OCI-M2 (cell line): Measurements from ENCODE around the gene SGSH.
"Not testable (repeated sequence)": the region's sequence is repeated elsewhere in the genome, so short reads cannot be mapped to it uniquely, and the experiment has no call there.

ENCODE experiments used
- DNase-seq: peaks from one replicate; lab custom pipeline; 2025; ENCODE audit not compliant: unreplicated experiment; lab: John Stamatoyannopoulos, UW

Gene SGSH

DNA sequence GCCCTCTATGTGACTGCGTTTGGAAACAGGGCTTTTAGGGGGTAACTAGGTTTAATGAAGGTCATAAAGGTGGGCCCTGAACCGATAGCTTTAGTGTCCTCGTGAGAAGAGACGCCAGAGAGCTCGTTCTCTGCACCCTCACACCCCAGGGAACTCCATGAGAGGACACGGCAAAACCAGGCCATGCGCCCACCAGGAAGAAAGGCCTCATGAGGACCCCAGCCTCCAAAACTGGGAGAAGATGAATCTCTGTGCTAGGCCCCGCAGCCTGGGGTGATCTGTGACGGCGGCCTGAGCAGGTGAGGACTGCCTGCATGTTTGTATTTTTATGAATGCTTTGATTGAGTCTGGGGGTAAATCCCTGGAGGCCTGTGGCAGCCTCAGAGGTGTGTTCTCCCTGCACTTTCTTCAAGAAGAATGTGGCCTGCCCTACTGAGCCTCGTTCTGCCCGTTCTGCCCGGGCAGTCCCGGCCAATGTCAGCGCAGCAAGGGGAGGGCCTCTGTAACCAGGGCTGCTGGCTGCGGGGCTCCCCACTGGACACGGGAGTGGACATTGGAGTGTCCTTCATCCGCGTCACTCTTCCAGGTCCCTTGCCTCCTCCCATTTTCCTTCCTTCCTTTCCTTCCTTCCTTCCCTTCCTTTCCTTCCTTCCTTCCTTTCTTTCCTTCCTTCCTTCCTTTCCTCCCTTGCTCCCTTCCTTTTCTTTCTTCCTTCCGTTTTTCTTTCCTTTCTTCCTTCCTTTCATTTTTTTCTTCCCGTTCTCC lies 33.7 kb upstream of the SGSH start:
- DNase-seq: no peak

DNA sequence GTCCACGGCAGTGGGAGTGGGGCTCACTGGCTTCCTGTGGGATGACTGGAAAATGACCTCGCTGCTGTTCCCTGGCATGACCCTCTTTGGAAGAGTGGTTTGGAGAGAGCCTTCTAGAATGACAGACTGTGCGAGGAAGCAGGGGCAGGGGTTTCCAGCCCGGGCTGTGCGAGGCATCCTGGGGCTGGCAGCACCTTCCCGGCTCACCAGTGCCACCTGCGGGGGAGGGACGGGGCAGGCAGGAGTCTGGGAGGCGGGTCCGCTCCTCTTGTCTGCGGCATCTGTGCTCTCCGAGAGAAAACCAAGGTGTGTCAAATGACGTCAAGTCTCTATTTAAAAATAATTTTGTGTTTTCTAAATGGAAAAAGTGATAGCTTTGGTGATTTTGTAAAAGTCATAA lies 32.7 kb upstream of the SGSH start:
- DNase-seq: no peak

GRCh38 chr17:80251966-80252365 lies 31.8 kb upstream of the SGSH start:
- no peak for DNase-seq

DNA sequence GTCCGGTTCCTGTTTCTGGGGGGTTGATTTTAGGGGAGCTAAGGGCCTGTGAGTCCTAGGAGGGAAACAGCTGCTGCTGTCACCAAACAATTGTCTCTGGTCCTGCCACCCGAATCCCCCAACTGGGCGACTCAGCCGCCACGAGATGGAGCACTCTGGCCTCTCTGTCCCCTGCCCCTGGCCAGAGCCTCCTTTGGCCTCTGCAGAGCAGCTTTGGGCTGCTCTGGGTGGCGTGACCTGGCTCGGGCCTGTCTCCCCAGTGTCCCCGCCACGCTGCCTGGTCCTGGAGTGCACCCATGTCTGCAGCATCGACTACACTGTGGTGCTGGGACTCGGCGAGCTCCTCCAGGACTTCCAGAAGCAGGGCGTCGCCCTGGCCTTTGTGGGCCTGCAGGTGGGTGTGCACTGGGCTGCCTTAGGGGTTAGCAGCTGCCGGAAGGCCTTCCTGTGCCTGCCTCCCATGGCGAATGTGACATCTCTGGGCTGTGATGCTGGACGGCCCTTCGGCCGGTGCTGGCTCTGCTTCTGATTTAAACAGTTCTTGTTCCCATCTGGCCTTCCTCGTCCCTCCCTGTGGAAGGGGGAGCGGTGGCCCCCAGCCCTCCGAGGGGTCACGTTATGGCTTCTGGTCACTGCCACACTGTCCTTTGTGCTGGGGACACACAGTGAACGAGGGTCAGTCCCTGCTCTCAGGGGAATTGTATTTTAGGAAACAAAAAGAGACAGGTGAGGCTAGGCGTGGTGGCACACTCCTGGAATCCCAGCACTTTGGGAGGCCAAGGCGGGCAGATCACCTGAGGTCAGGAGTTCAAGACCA lies 29.0 kb upstream of the SGSH start:
- no peak for DNase-seq

DNA sequence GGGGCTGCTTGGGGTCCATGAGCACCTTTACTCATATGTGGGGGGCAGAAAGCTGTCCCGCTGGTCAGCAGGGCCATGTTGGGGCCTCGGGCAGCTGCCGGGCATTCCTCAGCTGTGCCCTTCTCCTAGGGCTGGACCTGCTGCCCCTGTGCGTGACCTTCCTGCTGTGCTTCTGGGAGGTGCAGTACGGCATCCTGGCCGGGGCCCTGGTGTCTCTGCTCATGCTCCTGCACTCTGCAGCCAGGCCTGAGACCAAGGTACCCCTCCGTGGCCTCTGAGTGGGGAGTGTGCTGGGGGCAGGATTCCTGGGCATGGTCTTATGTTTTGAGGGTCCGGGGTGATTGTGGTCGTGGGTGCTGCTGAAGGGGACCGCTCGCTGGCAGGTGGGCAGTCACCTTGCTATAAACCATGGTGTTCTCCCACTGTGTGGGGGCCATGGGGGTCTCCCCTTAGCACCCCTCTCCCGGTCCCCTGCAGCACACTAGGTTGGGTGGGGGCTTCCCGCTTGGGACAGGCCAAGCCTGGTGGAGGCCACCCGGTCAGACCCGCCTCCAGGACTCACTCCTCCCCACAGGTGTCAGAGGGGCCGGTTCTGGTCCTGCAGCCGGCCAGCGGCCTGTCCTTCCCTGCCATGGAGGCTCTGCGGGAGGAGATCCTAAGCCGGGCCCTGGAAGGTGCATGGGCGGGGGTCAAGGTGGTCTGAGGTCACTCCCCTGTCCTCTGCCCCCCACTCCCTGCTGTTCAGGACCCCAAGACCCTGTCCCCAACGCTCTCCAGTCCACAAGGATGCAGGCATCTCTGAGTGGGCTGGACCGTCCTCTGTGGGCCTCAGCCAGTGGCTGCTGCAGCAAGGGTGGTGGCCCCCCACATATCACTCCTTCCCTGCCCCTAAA lies 28.1 kb upstream of the SGSH start:
- DNase-seq: no peak

GRCh38 chr17:80247561-80247960 lies 27.4 kb upstream of the SGSH start:
- DNase-seq: no peak

DNA sequence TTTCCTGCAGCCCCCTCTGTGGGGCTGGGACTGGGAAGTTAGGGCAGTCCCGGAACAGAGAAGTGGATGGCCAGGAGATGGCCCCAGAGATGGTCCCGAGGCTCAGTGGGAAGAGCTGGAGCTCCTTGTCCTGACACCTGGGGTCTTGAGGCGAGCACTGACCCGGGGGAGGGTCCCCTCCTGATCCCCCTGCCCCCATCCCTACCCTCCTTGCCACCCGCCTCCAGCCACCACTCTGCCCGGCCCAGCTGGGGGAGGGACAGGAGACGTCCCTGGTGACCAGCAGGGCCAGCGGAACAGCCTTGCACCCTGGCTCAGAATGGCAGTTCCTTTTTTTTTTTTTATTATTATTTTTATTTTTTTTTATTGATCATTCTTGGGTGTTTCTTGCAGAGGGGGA lies 26.6 kb upstream of the SGSH start:
- DNase-seq: no peak

DNA sequence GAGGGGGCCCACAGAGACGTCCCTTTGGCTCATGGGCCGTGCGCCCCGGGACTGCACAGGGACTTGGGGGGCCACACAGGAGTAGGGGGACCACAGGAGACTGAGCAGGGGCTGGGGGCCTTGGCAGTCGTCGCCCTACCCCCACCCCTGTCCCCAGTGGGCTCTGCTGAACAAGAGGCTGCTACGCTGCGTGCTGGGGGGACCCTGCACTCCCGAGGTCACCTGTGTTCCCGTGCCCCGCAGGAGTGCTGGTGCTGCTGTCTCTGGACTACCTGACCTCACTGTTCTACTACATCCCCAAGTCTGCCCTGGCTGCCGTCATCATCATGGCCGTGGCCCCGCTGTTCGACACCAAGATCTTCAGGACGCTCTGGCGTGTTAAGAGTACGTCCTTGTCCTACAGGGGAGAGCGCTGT lies 26.1 kb upstream of the SGSH start:
- no peak for DNase-seq

DNA sequence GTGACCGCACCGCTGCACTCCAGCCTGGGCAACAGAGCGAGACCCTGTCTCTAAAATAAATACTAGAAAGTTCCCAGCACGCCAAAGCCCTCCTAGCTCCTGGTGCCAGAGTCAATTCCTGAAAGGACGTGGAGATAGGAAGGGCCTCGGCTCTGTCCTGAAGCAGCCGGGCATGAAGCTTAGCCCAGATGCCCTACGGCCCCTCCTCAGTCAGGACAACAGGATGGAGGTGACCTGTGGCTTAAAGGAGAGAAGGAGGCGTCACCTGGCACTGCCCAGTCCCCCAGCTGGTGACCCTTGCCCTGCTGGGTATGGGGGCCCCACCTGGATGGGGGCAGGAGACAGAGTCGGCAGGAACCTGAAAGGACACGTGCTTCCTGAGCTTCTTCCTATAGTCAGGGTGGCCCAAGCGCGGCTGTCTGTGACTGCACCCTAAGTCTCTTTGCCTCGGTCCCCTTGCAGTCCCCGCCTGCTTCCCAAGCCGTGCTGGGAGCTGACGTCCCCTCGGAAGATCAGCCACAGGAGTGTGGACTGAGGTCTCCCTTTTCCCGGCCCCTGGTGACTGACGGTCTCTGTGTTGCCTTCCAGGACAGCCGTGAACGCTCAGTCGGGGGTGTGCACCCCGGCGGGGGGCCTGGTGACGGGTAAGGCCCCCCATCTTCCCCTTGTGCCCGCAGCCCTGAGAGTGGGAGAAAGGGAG lies 25.6 kb upstream of the SGSH start:
- no peak for DNase-seq

- DNase-seq: no peak
These were observed 24.9 kb upstream of the SGSH start for GRCh38 chr17:80244871-80245509.

DNA sequence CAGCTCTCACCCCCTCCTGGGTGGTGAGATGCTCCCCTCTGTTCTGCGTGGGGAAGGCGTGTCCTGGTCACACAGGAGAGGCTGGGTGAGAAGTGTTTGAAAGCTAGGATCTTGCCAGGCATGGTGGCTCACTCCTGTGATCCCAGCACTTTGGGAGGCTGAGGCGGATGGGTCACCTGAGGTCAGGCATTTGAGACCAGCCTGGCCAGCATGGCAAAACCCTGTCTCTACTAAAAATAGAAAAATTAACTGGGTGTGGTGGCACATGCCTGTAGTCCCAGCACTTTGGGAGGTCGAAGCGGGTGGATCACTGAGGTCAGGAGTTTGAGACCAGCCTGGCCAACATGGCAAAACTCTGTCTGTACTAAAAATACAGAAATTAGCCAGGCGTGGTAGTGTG lies 24.3 kb upstream of the SGSH start:
- not testable (repeated sequence) for DNase-seq

DNA sequence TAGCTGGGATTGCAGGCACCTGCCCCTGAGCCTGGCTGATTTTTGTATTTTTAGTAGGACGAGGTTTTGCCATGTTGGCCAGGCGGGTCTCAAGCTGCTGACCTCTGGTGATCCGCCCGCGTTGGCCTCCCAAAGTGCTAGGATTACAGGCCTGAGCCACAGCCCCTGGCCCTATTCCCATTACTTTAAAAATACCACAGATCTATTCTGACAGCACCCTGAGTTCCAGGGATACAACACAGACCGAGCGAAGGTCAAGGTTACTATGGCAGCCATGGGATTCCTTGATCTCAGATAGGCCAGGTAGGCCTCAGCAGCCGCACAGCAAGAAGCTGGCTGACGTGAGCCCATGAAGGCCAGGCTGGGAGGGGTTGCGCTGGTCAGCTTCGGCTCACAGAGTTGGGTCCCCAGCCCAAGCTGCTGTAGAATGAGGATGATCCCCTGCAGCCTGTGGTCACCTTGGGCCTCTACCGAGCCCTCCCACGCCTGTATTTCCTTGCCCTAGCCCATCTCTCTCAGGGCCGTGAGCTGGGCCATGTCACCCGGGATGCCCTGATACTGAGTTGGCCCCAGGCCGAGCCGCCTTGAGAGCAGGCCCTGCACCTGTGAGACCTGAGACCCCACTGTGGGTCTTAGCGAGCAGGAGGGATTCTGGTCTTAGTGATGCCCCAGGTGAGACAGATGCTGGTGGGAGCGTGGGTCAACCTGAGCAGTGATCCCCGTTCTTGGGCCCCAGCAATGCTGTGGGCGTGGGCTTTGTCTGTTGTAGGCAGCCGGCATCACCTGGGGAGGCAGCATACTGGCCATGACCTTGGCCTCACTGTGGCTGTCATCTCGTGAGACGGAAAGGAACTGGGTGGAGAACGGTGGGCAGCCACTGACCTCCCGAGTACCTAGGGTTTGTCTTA lies 23.6 kb upstream of the SGSH start:
- no peak for DNase-seq

- DNase-seq: no peak
These were observed 22.4 kb upstream of the SGSH start for GRCh38 chr17:80242505-80242904.

DNA sequence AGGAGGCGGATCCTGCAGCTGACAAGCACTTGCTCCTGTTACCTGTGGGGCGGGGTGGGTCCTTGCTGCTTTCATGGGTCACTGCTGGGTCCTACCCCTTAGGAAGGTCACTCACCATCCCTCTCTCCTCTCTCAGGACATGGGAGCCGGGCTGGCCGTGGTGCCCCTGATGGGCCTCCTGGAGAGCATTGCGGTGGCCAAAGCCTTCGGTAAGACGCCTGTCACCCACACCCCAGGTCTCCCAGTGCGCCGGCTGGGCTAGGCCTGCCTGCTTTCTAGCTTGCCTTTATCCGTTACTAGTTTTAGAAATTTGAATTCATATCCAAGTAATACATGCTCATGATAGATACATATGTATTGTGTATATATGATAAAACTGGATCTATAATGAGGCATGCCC lies 17.3 kb upstream of the SGSH start:
- DNase-seq: no peak

DNA sequence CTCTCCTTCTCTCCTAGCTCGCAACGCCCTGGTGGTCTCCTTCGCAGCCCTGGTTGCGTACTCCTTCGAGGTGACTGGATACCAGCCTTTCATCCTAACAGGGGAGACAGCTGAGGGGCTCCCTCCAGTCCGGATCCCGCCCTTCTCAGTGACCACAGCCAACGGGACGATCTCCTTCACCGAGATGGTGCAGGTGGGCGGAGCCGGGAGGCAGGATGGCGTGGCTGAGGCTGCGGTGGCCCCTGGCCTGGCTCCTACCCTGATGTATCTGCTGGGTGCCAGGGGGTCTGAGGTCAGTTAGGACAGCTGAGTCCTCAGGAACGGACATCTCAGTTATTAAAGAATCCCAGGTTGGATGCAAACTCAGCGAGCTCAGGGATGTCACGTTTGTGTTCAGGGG lies 16.8 kb upstream of the SGSH start:
- DNase-seq: no peak

- no peak for DNase-seq
These were observed 13.1 kb upstream of the SGSH start for GRCh38 chr17:80233202-80233601.

DNA sequence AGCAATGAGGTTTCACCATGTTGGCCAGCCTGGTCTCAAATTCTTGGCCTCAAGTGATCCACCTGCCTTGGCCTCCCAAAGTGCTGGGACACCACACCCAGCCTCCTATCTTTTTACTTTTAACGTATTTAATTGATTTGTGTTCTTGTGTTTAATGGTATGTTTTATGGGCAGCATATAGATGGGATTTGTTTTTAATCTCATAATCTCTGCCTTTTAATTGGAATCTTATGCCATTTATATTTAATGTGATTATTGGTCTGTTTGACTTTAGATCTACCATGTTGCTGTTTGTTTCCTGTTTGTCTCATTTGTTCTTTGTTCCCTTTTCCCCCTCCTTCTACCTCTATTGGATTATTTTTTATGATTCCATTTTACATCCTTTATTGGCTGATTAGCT lies 12.3 kb upstream of the SGSH start:
- no peak for DNase-seq

GRCh38 chr17:80229011-80229410 lies 8.9 kb upstream of the SGSH start:
- no peak for DNase-seq

DNA sequence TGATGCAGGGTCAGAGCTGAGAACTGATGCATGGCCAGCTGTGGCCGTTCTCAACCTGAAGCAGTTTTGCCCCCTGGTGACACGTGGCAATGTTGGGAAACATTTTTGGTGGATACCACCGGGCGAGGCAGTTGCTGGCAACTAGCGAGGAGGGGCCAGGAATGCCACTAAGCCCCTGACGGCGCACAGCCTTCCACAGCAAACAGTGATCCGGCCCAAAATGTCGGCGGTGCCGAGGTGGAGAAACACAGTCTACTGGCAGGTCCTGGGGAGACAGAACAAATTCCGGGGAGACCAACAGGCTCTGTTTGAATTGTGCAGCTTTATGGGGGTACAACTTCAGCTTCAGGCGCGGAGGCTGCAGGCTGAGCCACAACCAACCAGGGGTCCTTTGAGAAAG lies 8.3 kb upstream of the SGSH start:
- no peak for DNase-seq
